IPS-18c (cell line): ENCODE results near the gene CD58.

Experiments used
- H3K4me3 ChIP-seq: 2 replicates; pipeline ENCODE4 v1.7.0; 2013; ENCODE audit warnings: low read depth, mild to moderate bottlenecking, low read length, moderate library complexity; ENCODE audit not compliant: insufficient read depth
- H3K9me3 ChIP-seq: one replicate; pipeline ENCODE4 v1.6.1; 2013; ENCODE audit warnings: mild to moderate bottlenecking, low read length, moderate library complexity; ENCODE audit not compliant: control insufficient read depth, insufficient read depth

Gene CD58

DNA sequence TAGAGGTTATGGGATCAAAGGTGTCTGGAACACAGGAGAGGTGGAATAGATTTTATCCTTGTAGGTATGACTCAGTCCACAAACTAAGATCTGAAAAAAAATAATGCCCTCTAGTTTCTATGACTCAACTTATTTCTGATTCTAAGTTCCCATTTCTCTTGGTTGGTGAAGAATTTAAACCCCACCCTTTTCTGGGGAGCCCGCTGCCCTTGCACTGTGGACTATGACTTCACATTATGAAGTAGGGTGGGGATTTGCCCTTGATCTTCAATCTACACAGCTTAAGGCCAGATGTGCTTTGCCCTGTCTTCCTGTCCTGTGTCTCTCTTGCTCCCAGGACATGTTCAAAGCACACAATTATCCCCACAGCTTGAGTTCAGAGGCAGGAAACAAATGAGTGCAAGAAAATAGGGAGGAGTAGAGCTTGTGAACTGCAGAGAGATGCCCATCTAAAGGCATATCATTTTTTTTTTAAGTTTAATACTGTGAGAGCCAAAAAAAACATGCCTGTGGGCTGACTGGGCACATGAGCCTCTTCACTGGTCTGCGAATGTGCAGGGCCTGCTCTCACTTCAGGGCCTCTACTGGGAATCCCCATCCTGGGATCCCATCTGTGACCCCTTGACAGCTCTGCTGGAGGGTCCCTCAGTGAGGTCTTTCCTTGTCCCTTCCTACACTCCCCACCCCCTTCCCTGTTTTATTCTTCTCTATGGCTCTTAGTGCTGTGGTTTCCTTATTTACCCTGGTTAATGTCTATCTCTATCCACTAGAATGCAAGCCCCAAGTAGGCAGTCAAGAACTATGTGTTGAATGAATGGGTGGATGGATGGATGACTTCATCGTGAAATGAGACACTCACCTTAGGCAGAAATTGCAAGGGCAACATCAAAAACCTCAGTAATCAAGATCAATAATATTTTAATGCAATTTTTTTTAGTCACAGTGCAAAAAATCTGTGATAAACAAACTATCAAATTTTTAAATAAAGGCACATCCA lies 61.5 kb downstream of the CD58 start:
- Histone ChIP-seq H3K9me3 (peaks cover 2% of the 10 kb centered on the region), H3K4me3 (no peak overlapping the region)

DNA sequence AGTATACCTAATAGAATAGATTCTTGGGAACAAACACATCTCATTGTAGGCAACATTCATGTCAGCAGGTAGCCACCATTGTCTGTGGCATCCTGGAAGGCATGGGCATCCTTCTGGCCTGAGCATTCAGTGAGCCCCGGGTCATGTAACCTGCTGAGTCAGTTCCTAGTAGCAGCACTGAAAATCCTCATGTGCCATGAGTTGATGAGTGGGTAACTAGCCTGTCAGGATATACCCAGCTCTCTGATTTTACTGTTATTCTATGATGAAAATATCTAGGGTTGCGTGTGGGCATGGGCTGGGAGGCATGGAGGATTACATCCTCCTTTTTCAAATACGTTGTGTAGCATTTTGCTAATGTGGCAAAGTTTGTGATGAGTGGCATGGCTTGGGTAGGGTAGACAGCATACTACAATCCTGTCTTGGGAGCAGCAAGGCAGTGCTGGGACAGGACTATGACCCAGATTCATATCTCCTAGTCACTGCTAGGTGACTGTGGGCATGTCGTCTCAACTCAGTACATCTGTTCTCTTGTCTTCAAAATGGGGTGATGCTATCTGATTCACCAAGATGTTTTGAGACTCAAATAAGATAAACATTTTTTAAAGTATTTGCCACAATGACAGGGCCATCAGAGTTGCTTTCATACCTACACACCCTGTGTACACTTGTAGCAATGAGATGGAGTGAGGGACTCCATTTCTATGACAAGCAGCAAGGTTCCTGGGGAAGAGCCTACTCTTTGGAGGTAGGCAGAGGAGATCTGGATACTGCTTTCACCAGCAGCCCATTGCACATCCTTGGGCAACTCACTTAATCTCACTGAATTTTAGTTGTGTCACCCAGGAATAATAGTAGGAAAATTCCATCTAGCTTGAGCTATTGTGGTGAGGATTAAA lies 62.5 kb downstream of the CD58 start:
- H3K4me3 ChIP-seq, result no peak overlapping the region
- peaks cover 2% of the 10 kb centered on the region for H3K9me3 ChIP-seq

DNA sequence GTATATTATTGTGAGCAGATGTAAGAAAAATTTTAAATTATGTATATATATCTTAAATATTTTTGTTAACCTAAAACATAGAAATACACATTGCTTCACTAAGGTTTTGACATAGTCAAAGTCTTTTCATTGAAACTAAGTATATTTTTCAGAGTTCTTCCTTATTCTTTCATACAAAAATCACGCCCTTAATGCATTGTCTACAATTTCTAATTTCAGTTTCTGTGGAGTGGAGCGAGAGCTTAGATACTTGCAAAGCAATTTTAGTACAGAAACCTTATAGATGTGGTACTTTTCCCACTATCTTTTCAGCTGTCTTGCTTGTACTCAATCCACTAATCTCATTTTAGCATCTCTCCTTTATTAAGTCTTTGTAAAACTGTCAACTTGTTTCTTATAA lies 63.2 kb downstream of the CD58 start:
- Histone ChIP-seq H3K9me3 (peaks cover 2% of the 10 kb centered on the region), H3K4me3 (no peak overlapping the region)

DNA sequence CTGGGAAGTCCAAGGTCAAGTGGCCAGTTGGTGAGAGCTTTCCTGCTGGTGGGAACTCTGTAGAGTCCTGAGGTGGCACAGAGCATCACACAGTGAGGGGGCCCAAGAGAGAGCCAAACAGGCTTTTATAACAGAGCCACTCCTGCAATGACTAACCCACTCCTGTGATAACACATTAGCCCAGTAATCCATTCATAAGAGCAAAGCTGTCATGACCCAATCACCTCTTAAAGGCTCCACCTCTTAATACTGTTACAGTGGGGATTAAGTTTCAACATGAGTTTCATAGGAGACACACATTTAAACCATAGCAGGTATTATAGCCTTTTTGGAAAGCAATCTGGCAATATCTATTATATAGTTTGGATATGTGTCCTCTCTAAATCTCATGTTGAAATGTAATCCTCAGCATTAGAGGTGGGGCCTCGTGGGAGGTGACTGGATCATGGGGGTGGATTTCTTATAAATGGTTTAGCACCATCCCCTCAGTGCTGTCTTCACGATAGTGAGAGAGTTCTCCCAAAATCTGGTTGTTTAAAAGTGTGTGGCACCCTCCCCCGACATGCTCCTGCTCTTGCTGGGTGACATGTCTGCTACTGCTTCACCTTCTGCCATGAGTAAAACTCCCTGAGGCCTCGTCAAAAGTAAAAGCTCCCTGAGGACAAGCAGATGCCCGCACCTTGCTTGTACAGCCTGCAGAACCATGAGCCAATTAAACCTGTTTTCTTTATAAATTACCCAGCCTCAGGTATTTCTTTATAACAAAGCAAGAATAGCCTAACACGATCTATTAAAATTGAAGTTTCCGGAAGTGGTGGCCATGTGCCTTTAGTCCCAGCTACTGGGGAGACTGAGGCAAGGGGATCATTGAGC lies 64.5 kb downstream of the CD58 start:
- Histone ChIP-seq H3K9me3 (peaks cover 2% of the 10 kb centered on the region), H3K4me3 (no peak overlapping the region)

DNA sequence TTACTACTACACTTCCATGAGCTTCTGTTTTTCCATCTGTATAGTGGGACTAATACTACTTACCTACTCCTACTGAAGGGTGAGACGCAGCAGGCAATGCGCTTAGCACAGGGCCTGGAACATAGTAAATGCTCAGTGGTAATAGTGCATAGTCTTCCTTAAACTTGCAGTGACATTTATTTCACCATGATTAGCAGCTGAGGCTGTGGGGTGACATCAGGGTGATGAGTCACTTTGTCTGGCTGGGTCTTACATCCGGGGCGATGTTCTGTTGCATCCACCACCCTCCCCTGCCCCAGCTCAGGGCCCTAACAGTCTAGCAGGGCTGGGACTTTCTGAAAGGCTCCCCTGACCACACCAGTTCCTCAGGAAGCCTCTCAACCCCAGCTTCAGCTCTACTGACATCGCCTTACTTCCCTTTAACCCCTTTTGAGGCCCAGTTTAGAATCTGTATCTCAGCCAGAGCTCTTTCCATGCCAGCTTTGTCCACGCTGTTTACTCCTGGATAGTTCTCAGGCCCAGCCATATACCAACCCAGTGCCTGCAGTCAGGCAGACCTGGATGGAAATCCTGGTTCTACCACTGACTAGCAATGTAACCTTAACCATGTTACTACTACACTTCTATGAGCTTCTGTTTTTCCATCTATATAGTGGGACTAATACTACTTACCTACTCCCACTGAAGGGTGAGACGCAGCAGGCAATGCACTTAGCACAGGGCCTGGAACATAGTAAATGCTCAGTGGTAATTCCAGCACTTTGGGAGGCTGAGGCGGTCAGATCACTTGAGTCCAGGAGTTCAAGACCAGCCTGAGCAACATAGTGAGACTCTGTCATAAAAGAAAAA lies 66.3 kb downstream of the CD58 start:
- Histone ChIP-seq H3K9me3 (no peaks in the 10 kb centered on the region), H3K4me3 (no peak overlapping the region)

DNA sequence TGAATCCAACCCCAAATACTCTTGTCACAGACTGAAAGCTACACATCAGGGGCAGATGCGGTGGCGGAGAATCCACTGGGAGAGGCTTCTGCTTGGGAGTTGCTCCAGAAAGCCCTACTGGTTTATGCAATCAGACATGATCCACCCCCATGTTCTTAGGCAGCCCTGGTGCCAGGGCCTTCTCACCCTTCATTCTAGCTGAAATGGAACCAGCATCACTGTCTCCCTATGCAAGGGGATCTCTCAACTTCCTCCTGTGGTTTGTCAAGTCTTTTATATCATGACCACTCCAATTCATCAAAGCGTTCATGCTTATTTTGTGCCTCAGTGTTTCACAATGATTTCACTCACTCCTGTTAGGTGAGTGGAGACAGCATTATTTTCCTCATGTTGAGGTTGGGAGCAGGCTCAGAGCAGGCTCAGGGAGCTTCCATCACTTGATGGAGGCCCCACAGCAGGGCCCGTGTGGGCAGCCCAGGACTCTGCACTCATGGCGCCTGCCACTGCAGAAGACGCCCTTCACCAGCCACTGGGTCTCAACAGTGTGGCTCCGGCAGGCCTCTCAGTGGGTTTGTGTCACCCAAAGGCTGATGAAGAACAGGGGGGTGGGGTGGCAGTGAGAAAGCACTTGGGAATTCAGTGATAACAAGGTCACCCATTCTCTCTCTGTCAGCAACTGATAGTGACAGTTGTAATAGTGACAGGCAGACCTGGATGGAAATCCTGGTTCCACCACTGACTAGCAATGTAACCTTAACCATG lies 67.1 kb downstream of the CD58 start:
- no peaks in the 10 kb centered on the region for H3K9me3 ChIP-seq
- no peak overlapping the region for H3K4me3 ChIP-seq

DNA sequence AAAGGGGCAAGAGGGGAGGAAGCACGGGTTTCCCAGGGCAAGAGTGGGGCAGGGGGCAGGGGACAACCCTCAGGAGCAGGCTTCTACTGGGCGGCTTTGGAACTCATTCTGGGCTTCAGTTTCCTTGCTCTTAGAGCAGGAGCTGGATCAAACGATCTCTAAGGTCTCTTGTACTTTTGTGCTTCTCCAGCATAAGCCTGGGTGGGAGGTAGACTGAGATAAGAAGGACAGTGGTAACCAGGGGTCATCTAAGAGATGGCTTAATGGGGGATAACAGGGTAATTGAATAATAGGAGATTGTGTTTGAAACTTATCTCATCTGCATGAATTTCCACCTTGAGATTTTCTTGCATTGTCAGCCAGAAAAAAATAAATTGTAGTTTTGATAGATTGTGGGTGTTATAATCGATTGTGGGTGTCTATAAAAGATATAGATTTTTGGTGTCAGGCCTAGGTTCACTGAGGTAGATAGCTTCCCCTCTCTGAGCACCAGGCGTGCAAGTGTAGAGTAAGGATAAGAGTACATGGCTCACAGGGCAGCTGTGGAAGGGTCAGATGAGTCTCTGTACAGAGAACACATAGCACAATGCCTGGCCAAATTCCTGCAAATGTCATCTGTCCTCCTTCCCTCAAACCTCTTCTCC lies 68.0 kb downstream of the CD58 start:
- H3K9me3 ChIP-seq, result no peaks in the 10 kb centered on the region
- H3K4me3 ChIP-seq, result no peak overlapping the region

DNA sequence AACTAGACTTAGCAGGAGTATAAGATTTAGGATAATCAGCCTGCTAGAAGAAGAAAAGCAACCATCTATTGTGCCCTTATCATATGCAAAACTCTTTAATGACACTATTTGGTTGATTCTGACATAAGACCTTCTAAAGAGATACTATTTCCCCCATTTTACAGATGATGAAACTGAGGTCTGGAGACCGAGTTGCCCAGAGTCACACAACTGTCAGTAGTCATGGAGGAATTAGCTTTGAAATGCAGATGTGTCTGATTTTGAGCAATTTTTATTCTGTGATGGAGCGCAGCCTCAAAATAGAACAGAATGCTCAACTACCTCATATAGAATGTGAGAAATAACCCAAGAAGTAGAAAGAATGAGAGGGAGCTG lies 69.0 kb downstream of the CD58 start:
- Histone ChIP-seq H3K4me3 (no peak overlapping the region), H3K9me3 (no peaks in the 10 kb centered on the region)

DNA sequence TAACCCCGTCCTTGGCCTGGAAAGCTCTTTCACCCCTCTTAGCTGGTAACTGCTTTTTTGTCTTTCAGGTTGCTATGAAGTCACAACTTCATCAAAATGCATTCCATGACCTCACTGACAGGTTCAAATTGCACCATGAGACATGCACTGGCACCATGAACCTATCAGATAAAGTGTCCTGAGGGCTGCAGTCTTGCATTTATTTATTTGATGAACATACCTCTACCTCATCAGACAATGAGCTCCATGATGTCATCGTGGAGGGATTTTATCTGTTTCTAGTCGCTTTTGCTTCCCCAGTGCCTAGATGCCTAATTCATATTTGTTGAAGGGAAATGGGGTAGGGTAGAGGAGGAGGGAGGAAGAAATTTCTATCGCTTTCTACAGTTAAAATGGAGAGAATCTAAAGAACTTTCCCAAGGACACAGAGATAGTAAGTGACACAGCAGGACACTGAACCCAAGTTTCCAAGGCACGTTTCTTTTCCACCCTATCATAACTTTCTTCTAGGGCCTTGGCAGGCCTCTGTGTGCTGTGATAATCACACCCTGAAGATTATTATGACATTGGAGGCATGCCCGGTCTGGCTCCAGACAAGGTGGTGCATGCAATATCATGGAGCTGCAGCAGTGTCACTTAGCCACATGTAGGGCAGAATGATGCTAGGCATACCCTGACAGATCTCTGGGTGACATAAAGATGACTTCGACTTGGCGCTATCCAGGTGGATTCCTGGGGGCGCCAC lies 69.5 kb downstream of the CD58 start:
- no peak overlapping the region for H3K4me3 ChIP-seq
- H3K9me3 ChIP-seq, result no peaks in the 10 kb centered on the region

DNA sequence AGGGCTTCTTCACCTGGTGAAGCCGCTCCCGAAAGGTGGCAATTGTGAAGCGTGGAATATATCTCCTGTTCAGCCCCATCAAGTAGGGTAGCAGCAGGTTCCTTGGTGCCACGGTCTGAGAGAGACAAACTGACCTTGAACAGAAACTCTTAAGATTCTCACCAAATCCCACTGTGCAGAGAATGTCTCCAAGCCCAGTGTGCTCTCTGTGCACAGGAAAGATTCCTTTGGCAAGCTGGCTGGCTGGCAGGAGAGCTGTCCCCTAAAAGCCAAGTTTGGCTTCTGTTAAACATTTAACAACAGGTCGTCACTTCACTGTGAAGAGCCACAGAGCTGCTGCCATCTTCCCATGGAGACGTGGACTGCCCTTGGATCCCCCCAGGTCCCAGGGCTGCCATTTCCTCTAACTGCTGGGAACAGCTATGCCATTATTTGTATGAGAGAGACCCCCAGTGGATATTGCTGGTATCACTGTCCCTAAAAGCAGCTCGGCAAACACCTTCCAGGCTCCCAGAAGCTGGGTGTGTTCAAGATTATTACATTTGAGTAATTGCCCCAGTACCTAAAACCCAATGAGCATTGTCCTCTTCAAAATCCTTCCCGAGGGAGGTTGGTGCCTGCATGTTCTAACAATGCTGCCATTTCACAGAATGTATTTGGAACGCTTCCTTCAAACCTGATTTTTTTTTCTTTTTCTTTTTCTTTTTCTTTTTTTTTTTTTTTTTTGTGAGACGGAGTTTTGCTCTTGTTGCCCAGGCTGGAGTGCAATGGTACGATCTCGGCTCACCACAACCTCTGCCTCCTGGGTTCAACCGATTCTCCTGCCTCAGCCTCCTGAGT lies 71.8 kb downstream of the CD58 start:
- Histone ChIP-seq H3K4me3 (no peak overlapping the region), H3K9me3 (no peaks in the 10 kb centered on the region)

DNA sequence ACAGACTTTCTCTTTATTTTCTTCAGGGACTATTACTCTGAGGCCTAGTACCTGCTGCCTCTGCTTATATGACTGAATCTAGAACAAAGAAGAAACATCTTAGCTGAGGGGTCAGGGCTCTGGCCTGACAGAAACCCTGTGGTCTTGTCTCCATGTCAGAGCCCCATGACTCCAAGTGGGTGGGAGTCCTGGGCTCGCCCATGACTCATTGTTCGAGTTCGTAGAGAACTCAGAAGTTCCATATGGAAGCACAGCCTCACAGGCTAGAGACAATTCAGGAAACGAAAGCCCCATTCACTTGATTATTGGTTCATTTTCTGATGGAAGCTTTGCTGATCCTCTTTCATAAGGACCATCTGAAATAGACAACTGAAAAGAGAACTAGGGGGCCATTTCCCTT lies 73.2 kb downstream of the CD58 start:
- no peak overlapping the region for H3K4me3 ChIP-seq
- H3K9me3 ChIP-seq, result no peaks in the 10 kb centered on the region

DNA sequence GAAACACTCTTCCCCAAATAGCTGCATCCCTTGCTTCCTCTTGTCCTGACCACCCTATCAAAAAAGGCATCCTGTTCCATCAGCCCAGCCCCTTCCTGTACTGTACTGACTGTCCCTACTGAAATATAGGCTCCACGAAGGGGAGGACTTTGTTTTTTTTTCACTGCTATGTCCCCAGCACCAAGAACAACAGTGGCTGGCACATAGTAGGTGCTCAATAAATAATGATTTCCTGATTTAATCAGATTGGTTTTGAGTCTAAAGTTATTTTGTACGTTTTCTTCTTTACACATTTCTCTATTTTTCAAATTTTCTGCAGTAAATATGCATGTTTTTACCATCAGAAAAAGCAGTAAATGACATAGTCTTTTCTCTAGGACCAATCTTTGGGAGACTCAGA lies 73.9 kb downstream of the CD58 start:
- Histone ChIP-seq H3K9me3 (no peaks in the 10 kb centered on the region), H3K4me3 (no peak overlapping the region)

DNA sequence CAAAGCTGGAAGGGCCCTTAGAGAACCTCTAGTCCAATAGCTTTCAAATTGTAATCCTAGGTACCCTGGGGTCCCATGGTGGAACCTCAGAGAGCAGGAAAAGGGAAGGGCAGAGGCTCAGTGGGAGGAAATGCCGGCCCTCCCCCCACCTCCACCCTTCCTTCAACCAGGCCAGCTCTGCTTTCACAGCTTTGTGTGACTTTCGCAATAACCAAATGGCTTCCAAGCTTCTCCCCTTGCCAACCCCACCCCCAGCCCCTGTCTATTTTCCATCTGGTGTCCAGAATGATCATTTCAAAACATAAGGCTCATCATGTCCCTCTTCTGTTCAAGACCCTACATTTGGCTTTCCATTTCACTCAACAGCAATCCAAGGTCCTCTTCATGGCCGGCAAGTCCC lies 74.4 kb downstream of the CD58 start:
- H3K4me3 ChIP-seq, result no peak overlapping the region
- no peaks in the 10 kb centered on the region for H3K9me3 ChIP-seq

DNA sequence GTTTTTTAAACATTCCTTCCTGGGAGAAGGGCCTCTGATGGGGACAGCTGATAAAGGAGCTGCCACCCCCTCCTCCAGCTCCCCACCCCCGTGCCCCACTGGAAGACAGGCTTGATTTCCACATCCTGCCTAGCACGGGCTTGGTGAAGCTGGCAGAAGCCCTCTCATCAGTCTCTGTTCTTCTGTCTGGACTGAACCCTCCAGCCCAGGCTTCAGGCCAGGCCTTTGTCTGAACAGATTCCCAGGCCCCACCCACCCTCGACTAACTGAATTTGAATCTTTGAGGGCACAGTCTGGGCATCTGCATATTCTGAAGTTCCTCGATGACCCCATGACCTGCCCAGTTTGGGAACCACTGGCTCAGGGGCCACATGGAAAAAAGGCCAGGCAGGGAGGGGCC lies 75.3 kb downstream of the CD58 start:
- H3K4me3 ChIP-seq, result no peak overlapping the region
- H3K9me3 ChIP-seq, result no peaks in the 10 kb centered on the region
